Gastrocnemius medialis (tissue), 4 donors: ENCODE results near the gene SRPX.

Experiments used
- CTCF ChIP-seq, 5 experiments: fragments of 450-650 bp in 3 of 5; fragments of 200-600 bp in 2 of 5; sonication (generic) in 2 of 5; IDR thresholded peaks in 4 of 5; conservative IDR thresholded peaks in 1 of 5; 1 replicate in 4 of 5; 2 replicates in 1 of 5; pipeline ENCODE4 v1.5.1; 2016 to 2019; ENCODE audit warnings: antibody characterized with exemption in 5 of 5, mild to moderate bottlenecking in 3 of 5, moderate library complexity in 3 of 5
- POLR2A ChIP-seq, 2 donors: fragments of 450-650 bp; IDR thresholded peaks; one replicate each; pipeline ENCODE4 v1.6.1; 2017; ENCODE audit warnings: antibody characterized with exemption in 2 of 2, mild to moderate bottlenecking in 2 of 2, moderate library complexity in 2 of 2

GRCh38 chrX:38236901-38237615 is 16.4 kb upstream of the SRPX start:
- TF ChIP-seq CTCF (IDR thresholded peaks at IDR 0.05 in 4 of 5, conservative IDR thresholded peaks at IDR 0.05 in 1 of 5) = no peak
- no peak for TF ChIP-seq POLR2A (IDR thresholded peaks at IDR 0.05)
